Measurements from ENCODE around the gene MIA2.

DNA sequence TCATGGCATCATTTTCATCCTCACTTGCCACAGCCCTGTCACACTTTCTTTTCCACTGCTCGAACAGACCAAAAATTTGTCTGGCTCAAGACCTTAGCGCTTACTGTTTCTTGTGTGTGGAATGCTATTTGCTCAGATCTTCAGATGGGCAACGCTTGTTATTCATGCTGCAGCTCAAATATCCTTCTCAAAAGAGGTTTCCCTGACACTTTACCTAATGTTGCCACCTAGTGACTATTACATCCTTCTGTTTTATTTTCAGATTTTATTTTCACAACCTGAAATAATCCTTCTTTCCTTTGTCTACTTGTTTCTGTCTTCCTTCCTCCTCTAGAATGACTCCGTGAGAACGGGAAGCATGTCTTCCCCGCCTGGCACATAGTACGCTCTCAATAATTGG lies 192.9 kb downstream of the MIA2 start:
- no peak for TF ChIP-seq POLR2AphosphoS5 (IDR thresholded peaks at IDR 0.05; ENCODE audit: low read depth, low read length)
- TF ChIP-seq, protein P1, sequence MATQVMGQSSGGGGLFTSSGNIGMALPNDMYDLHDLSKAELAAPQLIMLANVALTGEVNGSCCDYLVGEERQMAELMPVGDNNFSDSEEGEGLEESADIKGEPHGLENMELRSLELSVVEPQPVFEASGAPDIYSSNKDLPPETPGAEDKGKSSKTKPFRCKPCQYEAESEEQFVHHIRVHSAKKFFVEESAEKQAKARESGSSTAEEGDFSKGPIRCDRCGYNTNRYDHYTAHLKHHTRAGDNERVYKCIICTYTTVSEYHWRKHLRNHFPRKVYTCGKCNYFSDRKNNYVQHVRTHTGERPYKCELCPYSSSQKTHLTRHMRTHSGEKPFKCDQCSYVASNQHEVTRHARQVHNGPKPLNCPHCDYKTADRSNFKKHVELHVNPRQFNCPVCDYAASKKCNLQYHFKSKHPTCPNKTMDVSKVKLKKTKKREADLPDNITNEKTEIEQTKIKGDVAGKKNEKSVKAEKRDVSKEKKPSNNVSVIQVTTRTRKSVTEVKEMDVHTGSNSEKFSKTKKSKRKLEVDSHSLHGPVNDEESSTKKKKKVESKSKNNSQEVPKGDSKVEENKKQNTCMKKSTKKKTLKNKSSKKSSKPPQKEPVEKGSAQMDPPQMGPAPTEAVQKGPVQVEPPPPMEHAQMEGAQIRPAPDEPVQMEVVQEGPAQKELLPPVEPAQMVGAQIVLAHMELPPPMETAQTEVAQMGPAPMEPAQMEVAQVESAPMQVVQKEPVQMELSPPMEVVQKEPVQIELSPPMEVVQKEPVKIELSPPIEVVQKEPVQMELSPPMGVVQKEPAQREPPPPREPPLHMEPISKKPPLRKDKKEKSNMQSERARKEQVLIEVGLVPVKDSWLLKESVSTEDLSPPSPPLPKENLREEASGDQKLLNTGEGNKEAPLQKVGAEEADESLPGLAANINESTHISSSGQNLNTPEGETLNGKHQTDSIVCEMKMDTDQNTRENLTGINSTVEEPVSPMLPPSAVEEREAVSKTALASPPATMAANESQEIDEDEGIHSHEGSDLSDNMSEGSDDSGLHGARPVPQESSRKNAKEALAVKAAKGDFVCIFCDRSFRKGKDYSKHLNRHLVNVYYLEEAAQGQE (IDR thresholded peaks at IDR 0.05; ENCODE audit: insufficient read depth in 1 of 2, low read depth in 2 of 2, low read length in 2 of 2): no peak

Data from PFSK-1 (cell line).